HG03439 (cell line): ENCODE results near the gene RFC3.
"Not testable (repeated sequence)": the region's sequence is repeated elsewhere in the genome, so short reads cannot be mapped to it uniquely, and the experiment has no call there.

Source experiments
- ATAC-seq: cut with Tn5 transposase; IDR thresholded peaks from one replicate; pipeline ENCODE4 v1.9.1; 2021; ENCODE audit warnings: mild to moderate bottlenecking, moderate library complexity; ENCODE audit not compliant: unreplicated experiment

RFC3 gene

DNA sequence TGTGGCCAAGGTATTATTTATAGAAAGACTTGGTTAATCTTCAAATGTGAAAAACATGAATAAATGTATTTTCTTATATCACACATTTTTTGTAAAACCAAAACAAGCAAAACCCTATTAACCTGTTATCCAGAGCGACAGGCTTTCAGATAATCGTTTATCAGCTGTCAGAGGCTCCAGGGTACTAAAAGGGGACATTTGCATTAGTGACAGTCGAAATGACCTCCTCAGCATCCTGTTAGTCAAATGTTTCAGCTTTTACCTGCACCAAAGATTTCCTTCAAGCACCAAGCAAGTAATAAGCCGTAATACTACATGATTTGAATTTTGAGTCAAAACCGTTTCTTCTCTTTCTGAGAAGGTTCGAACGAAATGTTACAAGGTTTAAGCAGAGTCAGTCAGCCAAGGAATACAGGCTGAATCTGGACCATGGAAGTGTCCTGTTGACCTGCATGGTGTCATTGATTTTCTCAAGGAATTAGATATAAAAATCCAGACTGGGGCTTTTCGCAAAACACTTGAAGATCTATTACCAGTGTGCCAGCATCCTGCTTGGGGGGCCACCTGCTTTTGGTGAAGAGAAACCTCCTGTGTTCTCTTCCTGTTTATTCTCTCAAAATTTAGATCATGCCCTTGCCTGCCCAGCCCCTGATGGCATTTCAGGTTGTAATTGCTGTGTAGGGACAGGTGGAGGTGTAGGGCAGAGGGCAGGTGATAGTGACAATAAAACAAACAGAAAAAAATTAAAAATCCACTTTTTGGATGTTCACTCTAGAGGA, 11.3 kb upstream of the RFC3 start:
- ATAC-seq, result no peak

DNA sequence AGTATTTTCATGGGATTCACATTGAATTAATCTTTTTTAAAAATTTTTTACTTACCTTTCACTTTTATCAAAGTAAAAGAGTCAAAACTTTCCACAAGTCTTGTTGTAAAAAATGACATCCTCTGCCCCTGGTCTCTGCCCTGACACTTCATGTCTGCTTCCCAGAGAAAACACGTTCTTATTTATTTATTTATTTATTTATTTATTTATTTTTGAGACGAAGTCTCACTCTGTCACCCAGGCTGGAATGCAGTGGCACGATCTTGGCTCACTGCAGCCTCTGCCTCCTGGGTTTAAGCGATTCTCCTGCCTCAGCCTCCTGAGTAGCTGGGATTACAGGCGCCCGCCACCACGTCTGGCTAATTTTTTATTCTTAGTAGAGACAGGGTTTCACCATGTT, 5.1 kb upstream of the RFC3 start:
- ATAC-seq, result not testable (repeated sequence)

DNA sequence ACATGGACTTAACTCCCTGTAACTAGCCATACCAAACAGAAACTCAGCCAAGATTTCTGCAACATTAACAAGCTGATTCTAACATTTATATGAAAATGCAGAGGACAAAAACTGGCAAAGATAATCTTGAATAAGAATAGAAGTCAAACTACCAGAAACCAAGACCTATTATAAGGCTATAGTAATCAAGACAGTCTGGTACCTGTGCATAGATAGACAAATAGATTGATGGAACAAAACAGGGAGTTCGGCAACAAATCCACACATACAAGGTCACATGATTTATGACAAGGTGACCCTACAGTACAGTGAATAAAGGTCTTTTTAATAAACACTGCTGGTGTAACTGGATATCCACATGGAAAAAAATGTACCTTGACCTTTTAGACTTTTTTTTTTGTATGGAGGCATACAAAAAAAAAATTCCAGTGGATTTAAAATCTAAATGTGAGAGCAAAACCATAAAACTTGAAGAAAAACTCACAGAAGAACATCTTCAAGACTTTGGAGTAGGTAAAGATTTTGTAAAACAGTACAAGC, 2.9 kb upstream of the RFC3 start:
- no peak for ATAC-seq

DNA sequence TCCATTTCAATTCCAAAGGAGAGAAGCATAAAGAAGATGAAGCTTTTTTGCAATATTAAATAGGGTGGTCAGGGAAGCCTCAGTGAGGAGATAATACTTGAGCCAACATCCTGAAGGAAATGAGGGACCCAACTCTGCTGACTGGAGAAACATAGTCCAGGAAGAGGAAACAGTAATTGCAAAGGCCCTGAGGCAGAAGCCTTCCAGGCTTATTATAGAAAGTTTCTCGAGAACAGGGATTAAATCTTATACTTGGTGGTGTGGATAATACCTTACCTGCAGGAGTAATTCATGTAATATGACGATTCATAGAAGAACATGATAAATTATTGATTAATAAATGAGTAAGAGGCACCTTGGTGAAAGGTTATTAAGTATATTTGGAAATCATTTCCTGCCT, 1.0 kb upstream of the RFC3 start:
- ATAC-seq, result no peak

DNA sequence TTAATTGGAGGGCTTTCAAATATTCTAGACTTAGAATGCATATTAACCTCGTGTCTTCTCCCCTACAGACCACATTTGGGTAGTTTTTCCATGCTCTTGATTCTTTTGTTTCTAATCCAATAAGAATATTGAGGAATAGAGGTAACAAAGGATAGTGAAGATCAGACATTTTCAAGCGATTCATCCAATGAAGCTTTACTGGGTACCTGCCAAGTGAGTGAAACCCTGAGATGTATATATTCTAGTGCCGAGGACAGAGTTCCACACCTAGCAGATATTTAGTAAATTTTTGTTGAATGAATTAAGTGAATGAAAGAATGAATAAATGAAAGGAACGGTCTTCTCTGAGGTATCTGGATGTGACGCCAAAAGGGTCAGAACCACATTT, 442 bp upstream of the RFC3 start:
- no peak for ATAC-seq

DNA sequence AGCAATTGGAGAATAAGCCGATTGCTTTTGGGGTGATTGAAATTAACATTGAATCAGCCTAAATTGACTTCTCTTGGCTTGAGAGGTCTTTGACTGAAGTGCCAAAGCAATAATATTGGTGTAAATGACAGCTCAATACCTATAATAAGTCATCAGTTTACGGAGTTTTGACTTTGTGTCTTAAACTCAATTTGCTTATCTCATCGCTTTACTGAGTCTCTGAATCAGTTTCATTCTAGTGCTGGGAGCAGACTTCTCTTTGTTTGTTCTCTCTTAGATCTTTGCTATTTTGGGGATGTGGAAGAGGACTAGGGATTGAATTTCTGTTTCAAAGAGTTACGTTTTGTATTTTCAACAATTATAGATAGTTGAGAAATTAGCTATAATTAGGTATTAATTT, 7.1 kb downstream of the RFC3 start:
- no peak for ATAC-seq

DNA sequence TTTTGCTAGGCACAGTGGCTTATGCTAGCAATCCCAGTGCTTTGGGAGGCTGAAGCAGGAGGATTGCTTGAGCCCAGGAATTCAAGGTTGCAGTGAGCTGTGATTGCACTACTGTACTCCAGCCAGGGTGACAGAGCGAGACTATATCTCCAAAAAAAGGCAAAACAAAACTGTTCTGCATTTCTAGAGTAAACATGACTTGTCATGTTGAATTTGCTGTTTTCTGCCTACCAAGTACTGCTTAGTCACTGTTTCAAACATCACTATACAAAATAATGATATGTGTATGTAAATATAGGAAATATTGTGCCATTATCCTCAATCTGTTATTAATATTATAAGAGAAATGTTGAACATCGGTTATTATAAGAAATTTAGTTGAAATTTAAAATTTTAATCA, 9.2 kb downstream of the RFC3 start:
- ATAC-seq, result no peak

DNA sequence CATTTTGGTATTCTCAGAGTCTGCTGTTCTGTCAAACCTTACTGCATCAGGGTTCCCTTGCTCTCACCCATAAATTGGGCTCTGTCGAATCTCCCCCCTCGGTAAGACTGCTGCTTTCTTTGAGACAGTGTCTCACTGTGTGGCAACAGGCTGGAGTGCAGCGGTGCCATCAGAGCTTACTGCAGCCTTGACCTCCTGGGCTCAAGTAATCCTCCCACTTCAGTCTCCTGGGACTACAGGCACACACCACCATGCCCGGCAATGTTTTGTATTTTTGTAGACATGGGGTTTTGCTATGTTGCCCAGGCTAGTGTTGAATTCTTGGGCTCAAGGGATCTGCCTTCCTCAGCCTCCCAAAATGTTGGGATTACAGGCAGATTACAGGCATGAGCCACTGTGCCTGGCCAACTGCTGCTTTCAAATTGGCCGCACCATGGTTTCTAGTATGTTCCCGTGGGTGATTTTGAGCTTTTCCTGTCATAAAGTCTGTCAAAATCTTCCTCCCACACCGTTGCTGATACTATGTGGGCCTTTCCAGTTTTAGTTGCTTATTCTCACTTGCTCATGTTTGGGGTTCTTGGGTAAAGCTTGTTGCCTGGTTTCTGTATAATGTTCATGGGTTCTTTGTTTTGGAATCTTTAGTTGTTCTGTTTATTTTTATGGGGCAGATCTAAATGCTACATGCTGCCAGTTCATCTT, 10.6 kb downstream of the RFC3 start:
- ATAC-seq, result no peak

DNA sequence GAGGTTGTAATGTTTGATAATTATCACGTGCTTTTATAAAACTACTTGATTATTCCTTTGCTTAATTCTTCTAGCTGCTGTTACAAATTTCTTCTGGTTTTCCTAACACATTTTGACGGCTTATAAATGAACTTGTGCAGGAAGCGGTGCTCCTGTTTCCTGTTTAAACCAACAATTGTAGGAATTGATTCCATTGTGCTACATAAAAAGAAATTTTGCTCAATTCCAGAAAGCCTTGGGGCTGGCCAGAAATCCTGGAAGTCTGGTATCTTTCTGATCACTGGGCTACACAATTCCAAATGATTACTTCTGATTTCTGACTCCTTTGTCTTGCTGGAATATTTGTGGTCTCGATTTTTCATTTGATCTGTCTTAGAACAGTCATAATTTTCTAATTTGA, 14.9 kb downstream of the RFC3 start:
- no peak for ATAC-seq

DNA sequence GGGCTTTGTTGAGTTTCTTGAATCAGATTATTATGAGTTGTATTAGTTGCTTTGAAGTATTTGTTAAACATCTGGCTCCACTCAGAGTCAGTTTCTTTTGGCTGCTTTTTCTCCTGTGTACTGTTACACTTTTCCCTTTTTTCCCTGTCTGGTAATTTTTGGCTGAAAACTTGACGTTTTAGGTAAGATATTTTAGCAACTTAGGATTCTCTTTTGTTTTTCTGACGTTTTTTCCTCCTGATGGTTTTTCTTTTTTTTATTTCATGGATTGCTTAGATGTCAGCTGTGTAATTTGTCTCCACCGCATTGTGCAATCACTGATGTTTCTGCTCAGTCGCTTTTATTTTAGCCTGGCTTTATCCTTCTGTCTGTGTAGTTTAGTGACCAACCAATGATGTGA, 20.7 kb downstream of the RFC3 start:
- ATAC-seq, result no peak

DNA sequence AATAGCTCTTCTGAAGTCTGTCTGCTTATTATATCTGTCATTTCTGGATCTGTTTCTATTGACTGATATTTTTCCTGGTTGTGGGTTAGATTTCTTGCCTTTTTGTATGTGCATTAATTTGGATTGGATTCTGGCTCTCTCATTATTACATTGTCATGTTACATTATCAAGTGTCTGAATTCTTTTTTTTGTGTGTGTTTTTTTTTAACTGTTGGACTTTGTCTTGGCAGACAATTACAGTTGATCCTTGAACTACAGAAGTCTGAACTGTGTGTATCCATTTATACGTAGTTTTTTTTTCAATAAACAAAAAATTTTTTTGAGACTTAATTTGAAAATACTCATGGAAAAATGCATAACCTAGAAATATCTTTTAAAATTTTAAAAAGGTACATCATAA, 22.5 kb downstream of the RFC3 start:
- ATAC-seq, result no peak

DNA sequence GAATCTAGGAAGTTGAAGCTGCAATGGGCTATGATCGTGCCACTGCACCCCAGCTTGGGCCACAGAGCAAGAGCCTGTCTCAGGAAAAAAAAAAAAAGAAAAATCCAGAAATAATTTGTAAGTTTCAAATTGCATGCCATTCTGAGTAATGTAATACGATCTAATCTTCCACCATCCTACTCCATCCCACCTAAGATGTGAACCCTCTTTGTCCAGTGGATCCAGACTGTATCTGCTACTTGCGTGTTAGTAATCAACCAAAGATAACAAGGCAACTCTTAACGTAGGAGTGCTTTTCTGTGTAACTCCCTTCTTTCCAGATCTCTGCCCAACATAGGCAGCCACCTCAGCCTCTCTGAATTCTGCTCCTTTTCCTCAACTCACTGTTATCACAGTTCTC, 24.3 kb downstream of the RFC3 start:
- ATAC-seq, result no peak

DNA sequence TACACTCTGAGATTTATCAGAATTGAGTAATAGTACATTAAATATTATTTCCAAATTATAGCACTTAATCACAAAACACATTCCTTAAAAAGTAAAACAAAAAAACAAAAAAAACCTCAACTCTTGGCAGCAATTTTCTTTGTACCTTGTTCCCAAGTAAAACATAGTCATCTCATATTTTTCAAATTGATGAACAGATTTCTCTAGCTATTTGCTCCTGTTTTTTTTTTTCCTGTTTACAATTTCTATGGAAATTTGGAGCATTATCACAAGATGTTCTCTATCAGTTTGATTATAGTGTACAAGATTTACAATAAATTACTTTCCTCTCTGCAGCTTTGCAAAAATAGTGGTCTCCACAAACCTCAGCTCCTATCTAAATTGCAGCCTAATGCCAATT, 25.0 kb downstream of the RFC3 start:
- ATAC-seq, result no peak

DNA sequence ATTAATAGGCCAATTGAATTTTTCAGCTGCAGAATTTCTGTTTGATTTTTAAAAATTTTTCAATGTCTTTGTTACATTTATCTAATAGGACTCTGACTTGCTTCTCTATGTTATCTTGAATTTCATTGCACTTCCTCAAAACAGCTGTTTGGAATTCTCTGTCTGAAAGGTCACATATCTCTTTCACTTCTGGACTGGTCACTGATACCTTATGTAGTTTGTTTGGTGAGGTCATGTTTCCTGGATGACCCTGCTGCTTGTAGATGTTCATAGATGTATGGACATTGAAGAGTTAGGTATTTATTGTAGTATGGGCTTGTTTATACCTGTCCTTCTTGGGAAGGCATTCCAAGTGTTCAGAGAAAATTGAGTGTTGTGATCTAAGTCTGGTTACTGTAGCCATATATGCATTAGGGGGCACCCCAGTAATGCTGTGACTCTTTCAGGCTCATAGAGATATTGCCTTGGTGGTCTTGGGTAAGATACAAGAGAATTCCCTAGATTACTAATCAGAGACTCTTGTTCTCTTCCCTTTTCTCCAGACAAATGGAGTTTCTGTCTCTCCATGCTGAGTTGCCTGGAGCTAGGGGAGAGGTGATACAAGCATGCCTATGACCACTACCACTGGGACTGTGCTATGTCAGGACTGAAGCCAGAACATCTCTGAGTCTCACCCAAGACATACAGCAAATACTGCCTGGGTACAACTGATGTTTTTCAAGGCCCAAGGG, 27.8 kb downstream of the RFC3 start:
- ATAC-seq, result no peak

DNA sequence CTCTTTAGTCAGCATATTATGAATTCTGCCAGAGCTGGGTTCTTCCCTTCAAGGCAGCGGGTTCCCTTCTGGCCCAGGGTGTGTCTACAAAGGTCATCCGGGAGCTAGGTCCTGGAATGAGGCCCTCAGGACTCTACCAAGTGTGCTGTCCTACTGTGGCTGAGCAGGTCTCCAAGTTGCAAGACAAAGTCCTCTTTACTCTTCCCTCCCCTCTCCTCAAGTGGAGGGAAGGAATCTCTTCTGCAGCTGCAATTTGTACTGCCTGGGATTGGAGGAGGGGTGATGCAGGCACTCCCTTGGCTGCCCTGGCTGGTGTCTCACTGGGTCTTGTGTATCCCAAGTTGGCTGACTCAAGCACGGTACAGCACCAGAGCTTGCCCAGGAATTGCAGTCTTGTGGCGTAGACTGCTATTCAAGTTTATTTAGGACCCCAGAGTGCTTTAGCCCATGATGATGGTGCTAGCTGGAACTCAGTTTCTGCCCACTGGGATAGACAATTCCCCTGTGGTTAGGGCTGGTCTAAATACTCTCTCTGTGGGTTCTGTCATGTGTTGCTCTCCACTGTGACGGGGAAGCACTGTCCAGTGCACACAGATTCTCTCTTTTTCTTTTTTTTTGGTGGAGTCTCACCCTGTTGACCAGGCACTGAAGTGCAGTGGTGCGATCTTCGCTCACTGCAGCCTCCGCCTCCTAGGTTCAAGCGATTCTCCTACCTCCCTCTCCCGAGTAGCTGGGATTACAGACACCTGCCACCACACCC, 28.5 kb downstream of the RFC3 start:
- ATAC-seq, result no peak

DNA sequence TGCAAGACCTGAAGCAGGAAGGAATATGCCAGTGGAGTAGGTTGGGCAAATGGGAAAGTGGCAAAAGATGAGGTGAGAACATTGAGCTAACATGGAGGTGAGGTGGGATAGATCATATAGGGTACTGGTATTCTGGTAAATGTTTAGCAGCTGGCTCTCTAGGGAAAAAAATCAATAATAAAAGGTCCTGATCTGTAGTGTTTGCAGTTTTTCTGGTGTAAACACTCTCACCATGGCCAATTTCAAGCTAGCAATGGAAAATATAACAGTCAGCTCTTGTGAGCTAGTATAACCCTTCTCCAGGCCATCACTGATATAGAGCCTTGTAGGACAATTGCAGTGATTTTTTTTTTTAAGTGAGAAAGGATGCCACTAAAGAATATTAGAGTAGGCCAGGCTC, 31.3 kb downstream of the RFC3 start:
- ATAC-seq, result no peak

DNA sequence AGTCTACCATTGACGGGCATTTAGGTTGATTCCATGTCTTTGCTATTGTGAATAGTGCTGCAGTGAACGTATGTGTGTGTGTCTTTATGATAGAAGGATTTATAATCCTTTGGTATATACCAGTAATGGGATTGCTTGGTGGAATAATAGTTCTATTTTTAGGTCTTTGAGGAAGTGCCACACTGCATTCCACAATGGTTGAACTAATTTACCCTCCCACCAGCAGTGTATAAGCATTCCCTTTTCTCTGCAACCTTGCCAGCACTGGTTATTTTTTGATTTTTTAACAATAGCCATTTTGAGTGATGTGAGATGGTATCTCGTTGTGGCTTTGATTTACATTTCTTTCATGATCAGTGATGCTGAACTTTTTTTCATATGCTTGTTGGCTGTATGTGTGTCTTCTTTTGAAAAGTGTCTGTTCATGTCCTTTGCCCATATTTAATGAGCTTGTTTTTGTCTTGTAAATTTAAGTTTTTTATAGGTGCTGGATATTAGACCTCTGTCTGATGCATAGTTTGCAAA, 37.5 kb downstream of the RFC3 start:
- ATAC-seq, result no peak

DNA sequence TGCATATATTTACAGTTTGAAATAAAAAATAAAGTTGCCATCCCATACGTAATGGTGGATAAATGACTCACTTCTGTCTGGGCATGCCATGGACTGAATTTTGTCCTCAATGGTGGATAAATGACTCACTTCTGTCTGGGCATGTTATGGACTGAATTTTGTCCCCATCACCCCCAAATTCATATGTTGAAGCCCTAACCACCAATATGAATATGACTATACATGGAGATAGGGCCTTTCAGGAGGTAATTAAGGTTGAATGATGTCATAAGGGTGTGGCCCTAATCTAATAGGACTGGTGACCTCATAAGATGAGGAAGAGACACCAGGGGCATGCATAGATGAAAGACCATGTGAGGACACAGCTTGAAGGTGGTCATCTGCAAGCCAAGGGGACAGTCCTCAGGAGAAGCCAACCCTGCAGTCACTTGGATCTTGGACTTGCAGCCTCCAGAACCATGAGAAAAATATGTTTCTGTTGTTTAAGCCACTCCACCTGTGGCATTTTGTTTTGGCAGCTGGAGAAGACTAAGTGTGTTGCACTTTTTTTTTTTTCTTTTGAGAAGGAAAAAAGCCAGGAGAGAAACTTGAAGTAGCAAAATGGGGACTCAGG, 41.8 kb downstream of the RFC3 start:
- ATAC-seq, result no peak

DNA sequence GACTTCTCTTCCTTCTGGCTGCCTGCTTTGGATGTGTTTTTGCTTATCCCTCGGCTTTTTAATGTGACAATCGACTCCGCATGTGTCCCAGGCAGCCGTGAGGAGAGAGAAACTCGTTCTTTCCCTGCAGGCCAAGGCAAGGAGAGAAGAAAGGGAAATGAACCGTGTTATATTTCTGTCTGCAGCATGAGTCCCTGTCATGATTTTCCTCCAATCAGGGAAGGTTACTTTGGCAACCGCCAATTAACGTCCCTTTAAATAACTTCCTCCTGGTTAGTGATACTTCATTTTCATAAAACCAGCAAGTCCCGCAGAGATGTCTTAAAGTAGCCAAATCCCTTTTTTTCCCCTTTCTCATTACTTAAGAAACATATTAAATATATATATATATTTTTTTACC, 42.6 kb downstream of the RFC3 start:
- ATAC-seq, result no peak

DNA sequence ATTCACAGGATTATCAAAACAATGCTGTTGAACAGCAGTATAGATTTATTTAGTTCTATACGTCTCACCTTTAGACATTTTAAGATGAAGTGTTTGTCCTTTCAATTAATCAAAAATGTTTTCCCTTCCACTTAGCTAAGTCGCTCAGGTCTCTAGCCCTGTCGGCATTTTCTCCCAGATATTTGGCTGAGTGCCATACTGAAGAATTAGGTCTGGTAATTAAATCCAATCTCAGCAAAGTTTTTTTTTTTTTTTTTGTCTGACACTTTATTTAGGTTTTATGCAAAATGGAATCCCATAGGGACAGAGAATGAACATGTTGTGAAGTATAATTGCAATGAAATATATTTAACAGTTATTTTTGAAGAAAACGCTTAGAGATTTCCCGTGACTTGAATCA, 44.1 kb downstream of the RFC3 start:
- no peak for ATAC-seq
